ENCODE data around the gene TWIST2.

Gene TWIST2

DNA sequence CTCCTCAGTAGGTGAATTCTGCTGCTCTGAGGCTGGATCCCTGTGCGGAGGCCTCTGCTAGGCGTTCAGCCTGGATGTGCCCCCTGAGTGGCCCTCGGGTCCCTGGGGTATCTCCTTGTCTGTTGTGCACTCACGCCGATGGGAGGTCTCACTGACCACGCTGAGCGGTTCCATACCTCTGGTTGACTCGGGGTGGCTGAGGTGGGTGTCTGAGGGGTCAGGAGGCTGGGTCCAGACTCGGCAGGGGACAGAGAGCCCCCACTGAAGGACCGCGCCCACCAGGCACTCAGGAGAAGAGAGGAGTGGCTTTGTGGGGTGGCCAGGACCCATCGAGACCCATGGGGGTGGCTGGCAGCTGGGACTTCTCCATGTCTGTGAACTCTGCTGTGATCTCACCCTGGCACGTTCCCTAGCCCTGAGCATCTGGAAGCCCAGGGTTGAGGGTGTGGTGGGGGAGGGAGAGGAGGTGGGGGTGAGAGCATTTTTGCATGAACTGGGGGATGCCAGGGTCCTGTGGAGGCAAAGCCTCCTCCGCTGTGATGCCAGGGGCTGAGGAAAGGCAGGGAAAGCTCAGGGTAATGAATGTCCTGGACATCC is 53.7 kb downstream of the TWIST2 start:
- TF ChIP-seq, protein P1, sequence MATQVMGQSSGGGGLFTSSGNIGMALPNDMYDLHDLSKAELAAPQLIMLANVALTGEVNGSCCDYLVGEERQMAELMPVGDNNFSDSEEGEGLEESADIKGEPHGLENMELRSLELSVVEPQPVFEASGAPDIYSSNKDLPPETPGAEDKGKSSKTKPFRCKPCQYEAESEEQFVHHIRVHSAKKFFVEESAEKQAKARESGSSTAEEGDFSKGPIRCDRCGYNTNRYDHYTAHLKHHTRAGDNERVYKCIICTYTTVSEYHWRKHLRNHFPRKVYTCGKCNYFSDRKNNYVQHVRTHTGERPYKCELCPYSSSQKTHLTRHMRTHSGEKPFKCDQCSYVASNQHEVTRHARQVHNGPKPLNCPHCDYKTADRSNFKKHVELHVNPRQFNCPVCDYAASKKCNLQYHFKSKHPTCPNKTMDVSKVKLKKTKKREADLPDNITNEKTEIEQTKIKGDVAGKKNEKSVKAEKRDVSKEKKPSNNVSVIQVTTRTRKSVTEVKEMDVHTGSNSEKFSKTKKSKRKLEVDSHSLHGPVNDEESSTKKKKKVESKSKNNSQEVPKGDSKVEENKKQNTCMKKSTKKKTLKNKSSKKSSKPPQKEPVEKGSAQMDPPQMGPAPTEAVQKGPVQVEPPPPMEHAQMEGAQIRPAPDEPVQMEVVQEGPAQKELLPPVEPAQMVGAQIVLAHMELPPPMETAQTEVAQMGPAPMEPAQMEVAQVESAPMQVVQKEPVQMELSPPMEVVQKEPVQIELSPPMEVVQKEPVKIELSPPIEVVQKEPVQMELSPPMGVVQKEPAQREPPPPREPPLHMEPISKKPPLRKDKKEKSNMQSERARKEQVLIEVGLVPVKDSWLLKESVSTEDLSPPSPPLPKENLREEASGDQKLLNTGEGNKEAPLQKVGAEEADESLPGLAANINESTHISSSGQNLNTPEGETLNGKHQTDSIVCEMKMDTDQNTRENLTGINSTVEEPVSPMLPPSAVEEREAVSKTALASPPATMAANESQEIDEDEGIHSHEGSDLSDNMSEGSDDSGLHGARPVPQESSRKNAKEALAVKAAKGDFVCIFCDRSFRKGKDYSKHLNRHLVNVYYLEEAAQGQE (IDR thresholded peaks at IDR 0.05; ENCODE audit: insufficient read depth in 1 of 2, low read depth in 2 of 2, low read length in 2 of 2), result no peak
- TF ChIP-seq POLR2AphosphoS5 (IDR thresholded peaks at IDR 0.05; ENCODE audit: low read depth, low read length) (no peak), SIN3A (IDR thresholded peaks at IDR 0.05; ENCODE audit: borderline replicate concordance, insufficient read depth, low read length) (no peak), TAF1 (IDR thresholded peaks at IDR 0.05; ENCODE audit: borderline replicate concordance, insufficient read depth, low read length) (no peak), FOXP2 (optimal IDR thresholded peaks at IDR 0.05; ENCODE audit: borderline replicate concordance, extremely low read depth, extremely low read length, insufficient read depth) (no peak)

DNA sequence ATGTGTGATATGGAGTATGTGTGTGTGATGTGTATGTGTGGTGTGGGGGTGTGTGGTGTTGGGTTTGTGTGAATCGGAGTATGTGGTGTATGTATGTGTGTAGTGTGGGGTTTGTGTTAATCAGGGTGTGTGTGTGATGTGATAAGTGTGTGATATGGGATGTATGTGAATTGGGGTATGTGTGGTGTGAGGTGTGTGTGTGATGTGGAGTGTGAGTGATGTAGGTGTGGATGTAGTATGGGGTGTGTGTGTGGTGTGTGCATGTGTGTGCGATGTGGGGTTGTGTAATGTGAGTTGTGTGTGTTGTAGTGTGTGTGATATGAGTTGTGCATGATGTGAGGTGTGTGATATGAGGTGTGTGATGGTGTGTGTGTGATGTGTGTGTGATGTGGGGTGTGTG is 54.4 kb downstream of the TWIST2 start:
- TF ChIP-seq FOXP2 (optimal IDR thresholded peaks at IDR 0.05; ENCODE audit: borderline replicate concordance, extremely low read depth, extremely low read length, insufficient read depth) (no peak), POLR2AphosphoS5 (IDR thresholded peaks at IDR 0.05; ENCODE audit: low read depth, low read length) (no peak), TAF1 (IDR thresholded peaks at IDR 0.05; ENCODE audit: borderline replicate concordance, insufficient read depth, low read length) (no peak), SIN3A (IDR thresholded peaks at IDR 0.05; ENCODE audit: borderline replicate concordance, insufficient read depth, low read length) (no peak)
- TF ChIP-seq, protein P1 (IDR thresholded peaks at IDR 0.05; ENCODE audit: insufficient read depth in 1 of 2, low read depth in 2 of 2, low read length in 2 of 2), result no peak

DNA sequence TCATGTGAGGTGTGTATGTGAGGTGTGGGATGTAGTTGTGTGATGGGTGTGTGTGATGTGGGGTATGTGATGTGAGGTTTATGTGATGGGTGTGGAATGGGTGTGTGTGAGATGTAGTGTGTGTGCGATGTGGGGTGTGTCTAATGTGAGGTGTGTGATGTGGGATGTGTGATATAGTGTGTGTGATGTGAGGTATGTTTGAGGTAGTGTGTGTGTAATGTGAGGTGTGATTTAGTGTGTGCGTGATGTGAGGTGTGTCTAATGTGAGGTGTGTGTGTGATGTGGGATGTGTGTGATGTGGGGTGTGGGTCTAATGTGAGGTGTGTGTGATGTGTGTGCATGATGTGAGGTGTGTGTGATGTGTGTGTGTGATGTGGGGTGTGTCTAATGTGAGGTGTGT is 55.3 kb downstream of the TWIST2 start:
- TF ChIP-seq, protein P1 (IDR thresholded peaks at IDR 0.05; ENCODE audit: insufficient read depth in 1 of 2, low read depth in 2 of 2, low read length in 2 of 2), result no peak
- TF ChIP-seq FOXP2 (optimal IDR thresholded peaks at IDR 0.05; ENCODE audit: borderline replicate concordance, extremely low read depth, extremely low read length, insufficient read depth) (no peak), SIN3A (IDR thresholded peaks at IDR 0.05; ENCODE audit: borderline replicate concordance, insufficient read depth, low read length) (no peak), TAF1 (IDR thresholded peaks at IDR 0.05; ENCODE audit: borderline replicate concordance, insufficient read depth, low read length) (no peak), POLR2AphosphoS5 (IDR thresholded peaks at IDR 0.05; ENCODE audit: low read depth, low read length) (no peak)

DNA sequence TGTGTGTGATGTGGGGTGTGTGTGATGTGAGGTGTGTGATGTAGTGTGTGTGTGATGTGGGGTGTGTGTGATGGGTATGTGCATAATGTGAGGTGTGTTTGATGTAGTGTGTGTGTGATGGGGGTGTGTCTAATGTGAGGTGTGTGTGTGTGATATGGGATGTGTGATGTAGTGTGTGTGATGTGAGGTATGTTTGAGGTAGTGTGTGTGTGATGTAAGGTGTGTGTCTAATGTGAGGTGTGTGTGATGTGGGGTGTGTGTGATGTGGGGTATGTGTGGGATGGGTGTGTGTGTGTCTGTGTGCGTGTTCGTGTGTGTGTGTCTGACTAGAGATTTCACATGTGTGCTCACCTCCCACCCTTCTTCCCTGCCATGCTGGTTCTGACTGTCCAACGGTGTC is 56.3 kb downstream of the TWIST2 start:
- TF ChIP-seq SIN3A (IDR thresholded peaks at IDR 0.05; ENCODE audit: borderline replicate concordance, insufficient read depth, low read length), result no peak
- TF ChIP-seq, protein P1 (IDR thresholded peaks at IDR 0.05; ENCODE audit: insufficient read depth in 1 of 2, low read depth in 2 of 2, low read length in 2 of 2), result 0 out of 4 replicates have a peak, but pooled peaks of 1 of the 2 experiments have one; percentile 9

DNA sequence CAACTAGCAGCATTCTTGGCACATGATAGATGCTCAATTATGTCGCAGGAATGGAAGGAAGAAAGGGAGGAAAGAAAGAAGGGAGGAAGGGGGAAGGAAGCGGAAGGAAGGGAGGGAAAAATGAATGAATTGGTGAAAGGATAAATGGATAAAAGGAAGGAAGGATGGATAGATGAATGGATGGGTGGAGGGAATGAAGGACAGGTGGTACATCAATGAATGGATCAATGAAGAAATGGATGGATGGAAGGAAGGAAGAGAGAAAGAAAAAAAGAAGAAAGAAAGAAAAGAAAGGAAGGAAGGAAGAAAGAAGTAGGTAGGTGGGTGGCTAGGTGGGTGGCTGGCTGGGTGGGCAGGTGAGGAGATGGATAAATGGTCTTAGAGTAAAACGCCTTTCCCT is 56.8 kb downstream of the TWIST2 start:
- TF ChIP-seq TAF1 (IDR thresholded peaks at IDR 0.05; ENCODE audit: borderline replicate concordance, insufficient read depth, low read length) (no peak), FOXP2 (optimal IDR thresholded peaks at IDR 0.05; ENCODE audit: borderline replicate concordance, extremely low read depth, extremely low read length, insufficient read depth) (no peak), POLR2AphosphoS5 (IDR thresholded peaks at IDR 0.05; ENCODE audit: low read depth, low read length) (no peak), SIN3A (IDR thresholded peaks at IDR 0.05; ENCODE audit: borderline replicate concordance, insufficient read depth, low read length) (no peak)
- TF ChIP-seq, protein P1 (IDR thresholded peaks at IDR 0.05; ENCODE audit: insufficient read depth in 1 of 2, low read depth in 2 of 2, low read length in 2 of 2), result no peak
